ENCODE measurements around the gene PLSCR2. TPM values are rescaled to one million over a fixed set of nuclear protein-coding genes. Genes with fewer than 3 reads are reported as not detected.

PLSCR2 gene
- total and polyA plus RNA-seq, 4 donors = 0.22 to 0.30 TPM; not detected in 2

DNA sequence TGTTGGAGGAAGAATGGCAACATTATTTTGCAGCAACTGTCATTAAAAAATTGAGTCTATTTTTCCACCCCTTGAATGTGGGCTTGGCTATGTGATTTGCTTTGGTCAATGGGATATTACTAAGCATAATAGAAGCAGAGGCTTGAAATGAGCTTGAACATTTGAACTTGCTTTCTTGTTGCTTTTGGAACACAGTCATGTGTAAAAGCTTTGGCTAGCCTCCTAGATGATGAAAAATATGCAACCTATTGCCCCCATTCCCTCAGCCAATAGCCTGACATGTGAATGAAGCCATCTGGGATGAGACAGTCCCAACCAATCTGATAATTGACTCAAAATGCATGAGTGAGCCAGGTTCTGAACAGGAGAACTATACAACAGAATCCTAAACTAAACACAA lies 78.4 kb downstream of the PLSCR2 start:
- Histone ChIP-seq H3K9me3 (ENCODE audit: control insufficient read depth, insufficient read depth, low read length) (no peaks in the 10 kb centered on the region), H3K36me3 (ENCODE audit: control insufficient read depth, insufficient read depth, low read length) (no peaks in the 10 kb centered on the region), H3K27me3 (ENCODE audit: control insufficient read depth, insufficient read depth, low read length) (no peaks in the 10 kb centered on the region), H3K27ac (ENCODE audit: low read depth, low read length) (no peak overlapping the region), H3K4me1 (ENCODE audit: control insufficient read depth, insufficient read depth, low read length) (no peaks in the 10 kb centered on the region), H3K4me3 (ENCODE audit: low read depth, low read length) (no peak overlapping the region)
- DNase-seq (ENCODE audit: low read depth in 4 of 6, low spot score in 6 of 6) = peak in 3 of 6 donors; percentile 1 to 62 (median 7)

DNA sequence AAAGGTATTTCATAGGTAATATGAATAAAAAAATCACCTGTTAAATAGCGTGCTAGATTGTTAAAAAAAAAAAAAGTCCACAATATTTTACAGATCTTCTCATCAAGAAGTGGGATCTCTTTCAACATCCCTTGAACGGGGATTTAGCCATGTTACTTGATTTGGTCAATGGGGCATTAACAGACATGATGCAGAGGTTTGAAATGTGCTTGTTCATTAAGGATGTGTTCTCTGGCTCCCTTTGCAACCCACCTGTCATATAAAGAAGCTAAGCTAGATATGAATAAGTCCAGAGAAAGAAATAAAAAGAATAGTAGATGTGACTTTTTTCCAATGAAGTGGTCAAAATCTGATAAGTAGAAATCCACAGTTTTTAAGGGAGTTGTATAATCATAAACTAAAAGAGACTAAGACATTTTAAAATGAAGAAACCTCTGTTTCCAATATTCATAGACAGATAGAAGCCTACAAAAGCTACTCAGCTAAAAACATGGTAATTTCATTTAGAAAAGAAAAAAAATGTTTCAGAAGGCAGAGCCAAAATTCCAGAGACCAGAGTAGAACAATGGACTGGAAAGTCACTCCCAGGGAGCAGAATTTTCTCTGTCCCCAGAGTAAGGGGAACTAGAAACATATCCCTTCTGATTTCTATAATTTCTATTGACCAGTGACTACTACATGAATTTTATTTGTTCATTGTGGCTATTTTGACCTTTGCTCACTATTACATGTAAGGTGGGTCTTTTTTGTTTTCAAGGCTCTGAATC lies 79.2 kb downstream of the PLSCR2 start:
- no peaks in the 10 kb centered on the region for H3K27me3 ChIP-seq (ENCODE audit: control insufficient read depth, insufficient read depth, low read length)
- no CpG with 5 or more reads among the region's 2 CpGs for WGBS (ENCODE audit: insufficient coverage)
- no peak overlapping the region for H3K4me3 ChIP-seq (ENCODE audit: low read depth, low read length)
- DNase-seq (ENCODE audit: low read depth in 4 of 6, low spot score in 6 of 6) = no peak
- no peaks in the 10 kb centered on the region for H3K9me3 ChIP-seq (ENCODE audit: control insufficient read depth, insufficient read depth, low read length)
- H3K27ac ChIP-seq (ENCODE audit: low read depth, low read length) = no peak overlapping the region
- H3K36me3 ChIP-seq (ENCODE audit: control insufficient read depth, insufficient read depth, low read length) = no peaks in the 10 kb centered on the region
- no peaks in the 10 kb centered on the region for H3K4me1 ChIP-seq (ENCODE audit: control insufficient read depth, insufficient read depth, low read length)

GRCh38 chr3:146387566-146387965 lies 81.8 kb downstream of the PLSCR2 start:
- Histone ChIP-seq H3K4me1 (ENCODE audit: control insufficient read depth, insufficient read depth, low read length) (no peaks in the 10 kb centered on the region), H3K36me3 (ENCODE audit: control insufficient read depth, insufficient read depth, low read length) (no peaks in the 10 kb centered on the region), H3K9me3 (ENCODE audit: control insufficient read depth, insufficient read depth, low read length) (no peaks in the 10 kb centered on the region), H3K4me3 (ENCODE audit: low read depth, low read length) (no peak overlapping the region), H3K27me3 (ENCODE audit: control insufficient read depth, insufficient read depth, low read length) (no peaks in the 10 kb centered on the region), H3K27ac (ENCODE audit: low read depth, low read length) (no peak overlapping the region)
- no peak for DNase-seq (ENCODE audit: low read depth in 4 of 6, low spot score in 6 of 6)
- WGBS (ENCODE audit: insufficient coverage) = 67% methylated on average over 1 of the region's 2 CpGs

DNA sequence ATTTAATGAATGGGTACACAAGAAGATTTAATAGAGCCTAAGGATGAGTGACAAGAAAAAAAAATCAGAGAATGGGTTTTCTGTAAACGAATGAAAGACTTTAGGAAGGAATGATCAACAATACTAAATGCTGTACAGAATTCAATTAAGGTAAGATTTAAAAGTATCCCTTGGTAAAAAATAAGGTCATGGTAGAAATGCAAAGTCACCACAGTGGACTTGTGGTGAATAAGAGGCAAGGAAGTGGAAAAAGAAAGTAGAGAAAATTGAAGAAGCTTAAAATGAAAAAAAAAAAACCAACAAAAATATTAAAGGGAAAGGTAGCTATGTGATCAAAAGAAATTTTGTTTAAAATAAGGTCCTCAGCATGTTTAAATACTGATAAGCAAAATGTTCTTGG lies 82.4 kb downstream of the PLSCR2 start:
- no CpG with 5 or more reads among the region's 1 CpG for WGBS (ENCODE audit: insufficient coverage)
- DNase-seq (ENCODE audit: low read depth in 4 of 6, low spot score in 6 of 6) = no peak
- no peaks in the 10 kb centered on the region for H3K36me3 ChIP-seq (ENCODE audit: control insufficient read depth, insufficient read depth, low read length)
- H3K4me3 ChIP-seq (ENCODE audit: low read depth, low read length) = no peak overlapping the region
- H3K9me3 ChIP-seq (ENCODE audit: control insufficient read depth, insufficient read depth, low read length) = no peaks in the 10 kb centered on the region
- H3K4me1 ChIP-seq (ENCODE audit: control insufficient read depth, insufficient read depth, low read length) = no peaks in the 10 kb centered on the region
- no peak overlapping the region for H3K27ac ChIP-seq (ENCODE audit: low read depth, low read length)
- H3K27me3 ChIP-seq (ENCODE audit: control insufficient read depth, insufficient read depth, low read length) = no peaks in the 10 kb centered on the region

DNA sequence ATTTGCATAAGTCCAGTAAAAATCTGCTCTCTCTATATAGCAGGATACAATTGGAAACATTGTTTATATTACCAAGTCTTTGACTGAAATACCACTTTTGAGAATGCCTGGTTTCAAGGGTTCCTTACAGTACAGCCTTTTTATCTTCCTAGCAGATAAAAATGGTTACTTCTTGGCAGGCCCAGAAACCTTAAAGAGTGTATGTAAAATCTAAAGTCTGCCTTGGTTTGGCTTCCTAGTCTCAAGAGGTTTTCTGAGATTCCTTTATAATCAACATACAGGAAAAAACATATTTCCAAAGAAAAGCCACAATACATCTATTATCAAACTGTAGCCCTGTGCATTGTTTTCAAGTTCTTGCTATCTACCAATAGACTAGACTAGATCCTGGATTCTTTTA lies 84.6 kb downstream of the PLSCR2 start:
- Histone ChIP-seq H3K27me3 (ENCODE audit: control insufficient read depth, insufficient read depth, low read length) (no peaks in the 10 kb centered on the region), H3K9me3 (ENCODE audit: control insufficient read depth, insufficient read depth, low read length) (no peaks in the 10 kb centered on the region), H3K4me1 (ENCODE audit: control insufficient read depth, insufficient read depth, low read length) (no peaks in the 10 kb centered on the region), H3K4me3 (ENCODE audit: low read depth, low read length) (no peak overlapping the region), H3K36me3 (ENCODE audit: control insufficient read depth, insufficient read depth, low read length) (no peaks in the 10 kb centered on the region), H3K27ac (ENCODE audit: low read depth, low read length) (no peak overlapping the region)
- no peak for DNase-seq (ENCODE audit: low read depth in 4 of 6, low spot score in 6 of 6)

Other genes with a start within 250 kb of the PLSCR2 start
- 10 to 100 TPM; 43.8 to 61.3 TPM for gene PLSCR4, start 218.5 kb downstream of the PLSCR2 start, total RNA-seq
- gene PLSCR4, start 218.5 kb downstream of the PLSCR2 start, polyA plus RNA-seq (ENCODE audit: insufficient read length in 2 of 2) = 10 to 100 TPM; 23.3 to 37.0 TPM
- gene PLSCR1, start 75.0 kb upstream of the PLSCR2 start, total RNA-seq = 10 to 100 TPM; 46.5 to 47.8 TPM
- gene PLSCR1, start 75.0 kb upstream of the PLSCR2 start, polyA plus RNA-seq (ENCODE audit: insufficient read length in 2 of 2) = 10 to 100 TPM; 23.5 to 27.1 TPM
- 1 to 10 TPM in 1 of 2 donors, under 1 TPM in 1; 0.88 to 2.9 TPM for gene PLSCR5, start 135.8 kb upstream of the PLSCR2 start, total RNA-seq
- 1 to 10 TPM; 1.6 to 2.6 TPM for gene PLSCR5, start 135.8 kb upstream of the PLSCR2 start, polyA plus RNA-seq (ENCODE audit: insufficient read length in 2 of 2)

Measured in spinal cord (tissue), 10 donors.